Measurements from ENCODE around the gene GDF7. TPM values are rescaled to one million over a fixed set of nuclear protein-coding genes. Genes with fewer than 3 reads are reported as not detected.

The GDF7 gene
- total and polyA plus RNA-seq, 10 of the 15 experiments (the other 5 are each of a cell fraction or from before 2014, with no cell fraction given), result 0.02 to 0.11 (median 0.04) TPM; not detected in 1

DNA sequence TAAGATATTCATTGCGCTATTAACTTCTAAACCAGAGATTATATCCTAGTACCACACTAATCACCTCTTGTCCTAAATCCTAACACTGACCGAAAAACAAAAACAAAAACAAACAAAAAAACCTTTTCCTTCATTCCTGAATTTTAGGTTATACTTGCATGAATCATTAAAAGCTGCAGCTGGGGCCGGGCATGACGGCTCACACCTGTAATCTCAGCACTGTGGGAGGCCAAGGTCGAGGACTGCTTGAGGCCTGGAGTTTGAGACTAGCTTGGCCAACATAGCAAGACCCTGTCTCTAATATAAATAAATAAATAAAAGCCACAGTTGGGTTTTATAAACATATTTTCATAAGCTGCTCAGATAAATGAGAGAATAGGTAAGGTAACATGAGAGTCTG, 60.0 kb downstream of the GDF7 start:
- DNase-seq (ENCODE audit: low read depth, low spot score) (no peak), FAIRE-seq (no peak), ATAC-seq (no peak)
- Histone ChIP-seq H3K36me3 (ENCODE audit: control insufficient read depth in 2 of 2, insufficient read depth in 2 of 2, low read length in 1 of 2) (no peaks in the 10 kb centered on the region; a peak in 1 of 4 replicates), H3K27ac (ENCODE audit: control insufficient read depth, insufficient read depth) (no peak overlapping the region), H3K79me2 (ENCODE audit: control insufficient read depth, insufficient read depth, low read length) (no peaks in the 10 kb centered on the region), H3K4me1 (ENCODE audit: control insufficient read depth, insufficient read depth, low read length) (no peaks in the 10 kb centered on the region), H3K27me3 (replicated peaks in 1 of 2; ENCODE audit: control insufficient read depth in 2 of 2, insufficient read depth in 2 of 2, low read length in 1 of 2) (no peaks in the 10 kb centered on the region), H2AFZ (ENCODE audit: control insufficient read depth, low read depth, low read length) (no peak overlapping the region), H3K4me3 (no peak overlapping the region), H3K4me2 (ENCODE audit: control insufficient read depth, insufficient read depth) (no peak overlapping the region), H3K9ac (ENCODE audit: control insufficient read depth, insufficient read depth, low read length) (no peak overlapping the region), H3K9me3 (replicated peaks; ENCODE audit: control insufficient read depth, insufficient read depth, low read length) (no peaks in the 10 kb centered on the region), H4K20me1 (ENCODE audit: control insufficient read depth, insufficient read depth) (no peaks in the 10 kb centered on the region)
- in situ Hi-C loops (cut with MboI), result no loop called here
- intact Hi-C loops (cut with micrococcal nuclease; ENCODE audit: unreplicated experiment), result no loop called here
- no peak for TF ChIP-seq PAX5 (IDR thresholded peaks at IDR 0.05; ENCODE audit: borderline replicate concordance, low read depth, low read length)
- TF ChIP-seq, protein P1, sequence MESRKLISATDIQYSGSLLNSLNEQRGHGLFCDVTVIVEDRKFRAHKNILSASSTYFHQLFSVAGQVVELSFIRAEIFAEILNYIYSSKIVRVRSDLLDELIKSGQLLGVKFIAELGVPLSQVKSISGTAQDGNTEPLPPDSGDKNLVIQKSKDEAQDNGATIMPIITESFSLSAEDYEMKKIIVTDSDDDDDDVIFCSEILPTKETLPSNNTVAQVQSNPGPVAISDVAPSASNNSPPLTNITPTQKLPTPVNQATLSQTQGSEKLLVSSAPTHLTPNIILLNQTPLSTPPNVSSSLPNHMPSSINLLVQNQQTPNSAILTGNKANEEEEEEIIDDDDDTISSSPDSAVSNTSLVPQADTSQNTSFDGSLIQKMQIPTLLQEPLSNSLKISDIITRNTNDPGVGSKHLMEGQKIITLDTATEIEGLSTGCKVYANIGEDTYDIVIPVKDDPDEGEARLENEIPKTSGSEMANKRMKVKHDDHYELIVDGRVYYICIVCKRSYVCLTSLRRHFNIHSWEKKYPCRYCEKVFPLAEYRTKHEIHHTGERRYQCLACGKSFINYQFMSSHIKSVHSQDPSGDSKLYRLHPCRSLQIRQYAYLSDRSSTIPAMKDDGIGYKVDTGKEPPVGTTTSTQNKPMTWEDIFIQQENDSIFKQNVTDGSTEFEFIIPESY (IDR thresholded peaks at IDR 0.05), result no peak
- TF ChIP-seq NBN (IDR thresholded peaks at IDR 0.05), result no peak
- no peak for TF ChIP-seq SIX5 (IDR thresholded peaks at IDR 0.05; ENCODE audit: low read depth, low read length, severe bottlenecking)
- POLR2A ChIA-PET, result no interaction called here
- 98% methylated on average over 5 of the region's 5 CpGs for WGBS (ENCODE audit: insufficient coverage, insufficient replicate concordance, low lambda C conversion rate, missing lambda C conversion rate)
- RAD21 ChIA-PET (ENCODE audit: unreplicated experiment), result no interaction called here
- SMC1A ChIA-PET (ENCODE audit: uncharacterized antibody, unreplicated experiment), result interaction anchor here (1.2 kb wide), 1 partner anchor 17 kb away, joined by 6 read pairs; no protein-coding TSS in a partner anchor
- CTCF ChIA-PET, result no interaction called here
- no TSS peak for BruUV-seq (replicated peaks)

DNA sequence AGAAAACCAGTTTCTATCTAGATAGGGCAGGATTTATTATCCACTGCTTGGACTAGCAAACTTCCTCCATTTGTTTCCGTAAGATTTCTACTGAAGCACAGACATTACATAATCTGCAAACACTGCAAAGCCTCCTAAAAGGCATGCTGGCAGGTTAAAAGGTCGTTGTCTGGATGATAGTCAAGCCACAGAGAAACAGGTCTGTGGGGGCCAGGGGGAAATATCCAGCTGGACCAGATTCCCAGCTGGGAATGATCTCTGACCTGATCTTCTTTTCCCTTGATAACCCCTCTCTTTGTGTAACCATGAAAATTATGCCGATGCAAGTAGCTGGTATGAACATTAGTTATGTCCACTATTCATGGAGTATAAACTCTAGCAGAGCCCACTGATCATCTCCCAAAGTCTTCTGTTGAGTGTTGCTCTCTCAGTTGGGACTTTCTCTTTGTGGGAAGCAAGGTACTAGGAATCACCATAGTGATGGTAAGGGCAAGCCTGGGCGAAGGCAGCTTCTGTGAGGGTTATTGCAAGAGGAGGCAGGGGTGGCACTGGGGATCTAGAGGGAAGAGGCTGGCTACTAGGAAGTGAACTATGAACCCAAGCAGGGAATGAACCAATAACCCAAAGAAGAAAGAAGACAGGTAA, 61.3 kb downstream of the GDF7 start:
- POLR2A ChIA-PET, result no interaction called here
- CTCF ChIA-PET, result no interaction called here
- no peak for DNase-seq (ENCODE audit: low read depth, low spot score)
- Histone ChIP-seq H3K4me3 (no peak overlapping the region), H4K20me1 (ENCODE audit: control insufficient read depth, insufficient read depth) (no peaks in the 10 kb centered on the region), H2AFZ (ENCODE audit: control insufficient read depth, low read depth, low read length) (no peak overlapping the region), H3K4me2 (ENCODE audit: control insufficient read depth, insufficient read depth) (no peak overlapping the region), H3K36me3 (ENCODE audit: control insufficient read depth in 2 of 2, insufficient read depth in 2 of 2, low read length in 1 of 2) (no peaks in the 10 kb centered on the region; a peak in 1 of 4 replicates), H3K27me3 (replicated peaks in 1 of 2; ENCODE audit: control insufficient read depth in 2 of 2, insufficient read depth in 2 of 2, low read length in 1 of 2) (no peaks in the 10 kb centered on the region), H3K79me2 (ENCODE audit: control insufficient read depth, insufficient read depth, low read length) (no peaks in the 10 kb centered on the region), H3K27ac (ENCODE audit: control insufficient read depth, insufficient read depth) (no peak overlapping the region; the same call in 1 of the 2 replicates), H3K9ac (ENCODE audit: control insufficient read depth, insufficient read depth, low read length) (no peak overlapping the region), H3K9me3 (replicated peaks; ENCODE audit: control insufficient read depth, insufficient read depth, low read length) (no peaks in the 10 kb centered on the region), H3K4me1 (ENCODE audit: control insufficient read depth, insufficient read depth, low read length) (no peaks in the 10 kb centered on the region)
- WGBS (ENCODE audit: insufficient coverage, insufficient replicate concordance, low lambda C conversion rate, missing lambda C conversion rate), result 96% methylated on average over 4 of the region's 4 CpGs
- ATAC-seq, result no peak
- no peak for FAIRE-seq
- intact Hi-C loops (cut with micrococcal nuclease; ENCODE audit: unreplicated experiment), result no loop called here
- SMC1A ChIA-PET (ENCODE audit: uncharacterized antibody, unreplicated experiment), result interaction anchor here (1.2 kb wide), 1 partner anchor 16 kb away, joined by 6 read pairs; no protein-coding TSS in a partner anchor
- BruUV-seq (replicated peaks), result no TSS peak
- in situ Hi-C loops (cut with MboI), result no loop called here
- RAD21 ChIA-PET (ENCODE audit: unreplicated experiment), result no interaction called here
- TF ChIP-seq NRF1 (conservative IDR thresholded peaks at IDR 0.05; ENCODE audit: low read depth, low read length) (no peak), CHD2 (IDR thresholded peaks at IDR 0.05; ENCODE audit: borderline replicate concordance, low read depth, low read length) (no peak), TBL1XR1 (IDR thresholded peaks at IDR 0.05; ENCODE audit: low read depth, low read length) (no peak), HDAC2 (IDR thresholded peaks at IDR 0.05) (no peak), LARP7 (IDR thresholded peaks at IDR 0.05) (no peak), BRCA1 (IDR thresholded peaks at IDR 0.05; ENCODE audit: low read depth, low read length) (no peak), CHD1 (IDR thresholded peaks at IDR 0.05; ENCODE audit: low read depth, low read length) (no peak), CBFB (IDR thresholded peaks at IDR 0.05; ENCODE audit: low read depth) (no peak), GABPA (IDR thresholded peaks at IDR 0.05; ENCODE audit: low read depth) (no peak), GATAD2B (conservative IDR thresholded peaks at IDR 0.05; ENCODE audit: low read depth) (no peak), ZZZ3 (IDR thresholded peaks at IDR 0.05; ENCODE audit: control insufficient read depth, insufficient read length, low read depth) (no peak)
- TF ChIP-seq, protein P2, sequence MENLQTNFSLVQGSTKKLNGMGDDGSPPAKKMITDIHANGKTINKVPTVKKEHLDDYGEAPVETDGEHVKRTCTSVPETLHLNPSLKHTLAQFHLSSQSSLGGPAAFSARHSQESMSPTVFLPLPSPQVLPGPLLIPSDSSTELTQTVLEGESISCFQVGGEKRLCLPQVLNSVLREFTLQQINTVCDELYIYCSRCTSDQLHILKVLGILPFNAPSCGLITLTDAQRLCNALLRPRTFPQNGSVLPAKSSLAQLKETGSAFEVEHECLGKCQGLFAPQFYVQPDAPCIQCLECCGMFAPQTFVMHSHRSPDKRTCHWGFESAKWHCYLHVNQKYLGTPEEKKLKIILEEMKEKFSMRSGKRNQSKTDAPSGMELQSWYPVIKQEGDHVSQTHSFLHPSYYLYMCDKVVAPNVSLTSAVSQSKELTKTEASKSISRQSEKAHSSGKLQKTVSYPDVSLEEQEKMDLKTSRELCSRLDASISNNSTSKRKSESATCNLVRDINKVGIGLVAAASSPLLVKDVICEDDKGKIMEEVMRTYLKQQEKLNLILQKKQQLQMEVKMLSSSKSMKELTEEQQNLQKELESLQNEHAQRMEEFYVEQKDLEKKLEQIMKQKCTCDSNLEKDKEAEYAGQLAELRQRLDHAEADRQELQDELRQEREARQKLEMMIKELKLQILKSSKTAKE (IDR thresholded peaks at IDR 0.05; ENCODE audit: low read depth, poor library complexity, severe bottlenecking), result no peak
